ENCODE data around the gene RIPPLY2.

- no peak for TF ChIP-seq CTCF (IDR thresholded peaks at IDR 0.05)
- TF ChIP-seq POLR2A (IDR thresholded peaks at IDR 0.05): no peak
These were observed 17.5 kb downstream of the RIPPLY2 start for GRCh38 chr6:83870649-83871048.
